ENCODE measurements around the gene PGM3. TPM values are rescaled to one million over a fixed set of nuclear protein-coding genes. Genes with fewer than 3 reads are reported as not detected.
A peak's percentile ranks its signal among the peaks of the same experiment; 100 is the strongest.

Gene PGM3
- polyA plus RNA-seq, result 1 to 10 TPM; 1.7 to 8.3 (median 7.8) TPM

- H3K27ac Mint-ChIP-seq, result peak within 1 kb of the TSS; percentile 84 to 98 (median 94)
- peaks cover 24 to 33% of the 10 kb centered on the region in 2 donors for H3K4me1 Mint-ChIP-seq
- H3K27me3 Mint-ChIP-seq (ENCODE audit: low read depth in 3 of 3), result peaks cover 6 to 10% (median 9%) of the 10 kb centered on the region in 3 donors
- H3K36me3 Mint-ChIP-seq, result peaks cover 4 to 6% (median 5%) of the 10 kb centered on the region in 3 donors
- DNase-seq, result peak; percentile 89 to 90 (median 89)
- peak within 1 kb of the TSS; percentile 91 to 99 (median 98) for H3K4me3 Mint-ChIP-seq
- H3K9me3 Mint-ChIP-seq, result no peaks in the 10 kb centered on the region
Measured at GRCh38 chr6:83192871-83193746, at the start of gene PGM3, which contains the start of gene RWDD2A. TSS of gene PGM3 (minus strand) at chr6:83193265. CDS start at chr6:83191012, 2,253 bp downstream. TSS of gene RWDD2A (plus strand) at chr6:83193357. CDS start at chr6:83194452, 1,095 bp downstream.

GRCh38 chr6:83231146-83231545 lies 38.1 kb upstream of the PGM3 start:
- Mint-ChIP-seq H3K27ac (no peak overlapping the region), H3K4me3 (no peak overlapping the region), H3K4me1 (no peaks in the 10 kb centered on the region), H3K27me3 (ENCODE audit: low read depth in 3 of 3) (peaks cover 3 to 5% (median 4%) of the 10 kb centered on the region in 3 donors), H3K9me3 (no peaks in the 10 kb centered on the region), H3K36me3 (no peaks in the 10 kb centered on the region)
- DNase-seq, result no peak

- no peak overlapping the region for H3K4me3 Mint-ChIP-seq
- H3K27me3 Mint-ChIP-seq (ENCODE audit: low read depth in 3 of 3), result peaks cover 0 to 5% (median 0%) of the 10 kb centered on the region in 3 donors
- no peak for DNase-seq
- H3K36me3 Mint-ChIP-seq, result no peaks in the 10 kb centered on the region
- H3K27ac Mint-ChIP-seq, result no peak overlapping the region
- H3K9me3 Mint-ChIP-seq, result no peaks in the 10 kb centered on the region
- H3K4me1 Mint-ChIP-seq, result no peaks in the 10 kb centered on the region
Measured at GRCh38 chr6:83226517-83226916, 33.5 kb upstream of the PGM3 start.

GRCh38 chr6:83221889-83222479 lies 28.9 kb upstream of the PGM3 start:
- Mint-ChIP-seq H3K9me3 (no peaks in the 10 kb centered on the region), H3K4me3 (no peak overlapping the region), H3K27ac (no peak overlapping the region), H3K36me3 (no peaks in the 10 kb centered on the region), H3K27me3 (ENCODE audit: low read depth in 3 of 3) (peaks cover 0 to 5% (median 0%) of the 10 kb centered on the region in 3 donors), H3K4me1 (no peaks in the 10 kb centered on the region)
- peak; percentile 17 to 35 (median 34) for DNase-seq

GRCh38 chr6:83221276-83221675 lies 28.2 kb upstream of the PGM3 start:
- no peak overlapping the region for H3K4me3 Mint-ChIP-seq
- H3K27ac Mint-ChIP-seq, result no peak overlapping the region
- H3K36me3 Mint-ChIP-seq, result no peaks in the 10 kb centered on the region
- no peaks in the 10 kb centered on the region for H3K9me3 Mint-ChIP-seq
- peaks cover 0 to 5% (median 0%) of the 10 kb centered on the region in 3 donors for H3K27me3 Mint-ChIP-seq (ENCODE audit: low read depth in 3 of 3)
- no peak for DNase-seq
- no peaks in the 10 kb centered on the region for H3K4me1 Mint-ChIP-seq

GRCh38 chr6:83220121-83220520 lies 27.1 kb upstream of the PGM3 start:
- Mint-ChIP-seq H3K4me1 (no peaks in the 10 kb centered on the region), H3K27me3 (ENCODE audit: low read depth in 3 of 3) (peaks cover 0 to 5% (median 0%) of the 10 kb centered on the region in 3 donors), H3K9me3 (no peaks in the 10 kb centered on the region), H3K36me3 (no peaks in the 10 kb centered on the region), H3K4me3 (no peak overlapping the region), H3K27ac (no peak overlapping the region)
- DNase-seq, result no peak

GRCh38 chr6:83218646-83219045 lies 25.6 kb upstream of the PGM3 start:
- Mint-ChIP-seq H3K27me3 (ENCODE audit: low read depth in 3 of 3) (peaks cover 0 to 5% (median 0%) of the 10 kb centered on the region in 3 donors), H3K4me1 (no peaks in the 10 kb centered on the region), H3K27ac (no peak overlapping the region)

GRCh38 chr6:83216806-83217205 lies 23.7 kb upstream of the PGM3 start:
- H3K9me3 Mint-ChIP-seq, result no peaks in the 10 kb centered on the region
- no peaks in the 10 kb centered on the region for H3K36me3 Mint-ChIP-seq
- H3K27me3 Mint-ChIP-seq (ENCODE audit: low read depth in 3 of 3), result peaks cover 0 to 5% (median 3%) of the 10 kb centered on the region in 3 donors
- H3K4me1 Mint-ChIP-seq, result no peaks in the 10 kb centered on the region
- no peak overlapping the region for H3K4me3 Mint-ChIP-seq
- DNase-seq, result no peak
- H3K27ac Mint-ChIP-seq, result no peak overlapping the region

More at GRCh38 chr6:83218646-83219045, 25.6 kb upstream of the PGM3 start:
- Mint-ChIP-seq H3K36me3 (no peaks in the 10 kb centered on the region), H3K4me3 (no peak overlapping the region), H3K9me3 (no peaks in the 10 kb centered on the region)
- no peak for DNase-seq

GRCh38 chr6:83215131-83216047 lies 22.3 kb upstream of the PGM3 start:
- Mint-ChIP-seq H3K9me3 (no peaks in the 10 kb centered on the region), H3K4me3 (no peak overlapping the region), H3K4me1 (no peaks in the 10 kb centered on the region), H3K27me3 (ENCODE audit: low read depth in 3 of 3) (peaks cover 0 to 5% (median 5%) of the 10 kb centered on the region in 3 donors), H3K27ac (no peak overlapping the region), H3K36me3 (no peaks in the 10 kb centered on the region)
- DNase-seq, result peak; percentile 28 to 46 (median 41)

- H3K27ac Mint-ChIP-seq, result no peak overlapping the region
- no peaks in the 10 kb centered on the region for H3K36me3 Mint-ChIP-seq
- H3K4me3 Mint-ChIP-seq, result no peak overlapping the region
Measured at GRCh38 chr6:83202031-83202430, 9.0 kb upstream of the PGM3 start.

GRCh38 chr6:83199863-83200225 lies 6.8 kb upstream of the PGM3 start:
- H3K27ac Mint-ChIP-seq, result no peak overlapping the region
- DNase-seq, result no peak
- no peaks in the 10 kb centered on the region for H3K36me3 Mint-ChIP-seq
- H3K9me3 Mint-ChIP-seq, result no peaks in the 10 kb centered on the region
- peaks cover 0 to 2% (median 0%) of the 10 kb centered on the region in 3 donors for H3K27me3 Mint-ChIP-seq (ENCODE audit: low read depth in 3 of 3)
- H3K4me3 Mint-ChIP-seq, result no peak overlapping the region
- peaks cover 0 to 4% of the 10 kb centered on the region in 2 donors for H3K4me1 Mint-ChIP-seq

More at GRCh38 chr6:83202031-83202430, 9.0 kb upstream of the PGM3 start:
- Mint-ChIP-seq H3K4me1 (no peaks in the 10 kb centered on the region), H3K27me3 (ENCODE audit: low read depth in 3 of 3) (peaks cover 0 to 2% (median under 1%) of the 10 kb centered on the region in 3 donors), H3K9me3 (no peaks in the 10 kb centered on the region)
- DNase-seq, result no peak

- peaks cover 0 to 2% (median 0%) of the 10 kb centered on the region in 3 donors for H3K27me3 Mint-ChIP-seq (ENCODE audit: low read depth in 3 of 3)
- no peaks in the 10 kb centered on the region for H3K9me3 Mint-ChIP-seq
- no peak overlapping the region for H3K4me3 Mint-ChIP-seq
- no peaks in the 10 kb centered on the region for H3K36me3 Mint-ChIP-seq
- no peak overlapping the region for H3K27ac Mint-ChIP-seq
- peaks cover 2 to 9% of the 10 kb centered on the region in 2 donors for H3K4me1 Mint-ChIP-seq
- no peak for DNase-seq
Measured at GRCh38 chr6:83199173-83199862, 6.3 kb upstream of the PGM3 start.
